ENCODE results near the gene KDM1B.
"Not testable (repeated sequence)": the region's sequence is repeated elsewhere in the genome, so short reads cannot be mapped to it uniquely, and the experiment has no call there.

The KDM1B gene

GRCh38 chr6:18155150-18155863 lies at the start of gene KDM1B:
KDM1B (plus strand) TSS chr6:18155422; CDS start chr6:18159896, 4,474 bp downstream.
- DNase-seq = peak; percentile 99

- no peak for DNase-seq
These were observed 48.2 kb upstream of the KDM1B start for GRCh38 chr6:18107061-18107460.

- no peak for DNase-seq
These were observed 45.1 kb upstream of the KDM1B start for GRCh38 chr6:18110162-18110561.

GRCh38 chr6:18115356-18115755 lies 39.9 kb upstream of the KDM1B start:
- peak; percentile 52 for DNase-seq

- DNase-seq = no peak
These were observed 38.1 kb upstream of the KDM1B start for GRCh38 chr6:18117136-18117535.

- no peak for DNase-seq
These were observed 36.9 kb upstream of the KDM1B start for GRCh38 chr6:18118330-18118729.

GRCh38 chr6:18119236-18119635 lies 36.0 kb upstream of the KDM1B start:
- no peak for DNase-seq

GRCh38 chr6:18121580-18122127 lies 33.6 kb upstream of the KDM1B start:
- DNase-seq = no peak

GRCh38 chr6:18122128-18123093 lies 32.8 kb upstream of the KDM1B start, which contains the start of gene NHLRC1:
NHLRC1 (minus strand) TSS chr6:18122677; CDS start chr6:18122606, 71 bp downstream.
- DNase-seq = peak; percentile 96

- peak; percentile 30 for DNase-seq
These were observed 29.1 kb upstream of the KDM1B start for GRCh38 chr6:18126121-18126520.

- DNase-seq = no peak
These were observed 22.9 kb upstream of the KDM1B start for GRCh38 chr6:18132346-18132745.

GRCh38 chr6:18135171-18135570 lies 20.1 kb upstream of the KDM1B start:
- no peak for DNase-seq

- DNase-seq = no peak
These were observed 19.0 kb upstream of the KDM1B start for GRCh38 chr6:18136260-18136659.

- no peak for DNase-seq
These were observed 16.3 kb upstream of the KDM1B start for GRCh38 chr6:18138906-18139305.

- no peak for DNase-seq
These were observed 15.1 kb upstream of the KDM1B start for GRCh38 chr6:18139935-18140621.

- no peak for DNase-seq
These were observed 13.2 kb upstream of the KDM1B start for GRCh38 chr6:18141805-18142590.

- DNase-seq = no peak
These were observed 12.7 kb upstream of the KDM1B start for GRCh38 chr6:18142591-18142861.

GRCh38 chr6:18147160-18147559 lies 8.1 kb upstream of the KDM1B start:
- DNase-seq = no peak

- DNase-seq = no peak
These were observed 7.6 kb upstream of the KDM1B start for GRCh38 chr6:18147616-18148015.

GRCh38 chr6:18148304-18149025 lies 6.8 kb upstream of the KDM1B start:
- DNase-seq = peak; percentile 44

- DNase-seq = not testable (repeated sequence)
These were observed 3.8 kb upstream of the KDM1B start for GRCh38 chr6:18151391-18151790.

GRCh38 chr6:18151801-18152200 lies 3.4 kb upstream of the KDM1B start:
- DNase-seq = no peak
